SK-N-SH treated with all-trans-retinoic acid at 6 μM for 48 hours (cell line): ENCODE data around the gene XPC.

Experiments used
- ATAC-seq: fragments of 200-7000 bp; cut with Tn5 transposase; 3 replicates; pipeline ENCODE4 v1.9.1; 2020; ENCODE audit warnings: mild to moderate bottlenecking, moderate library complexity
- ARNTL ChIP-seq: fragments of 450-650 bp; formaldehyde crosslinking; IDR thresholded peaks from 2 replicates; pipeline ENCODE4 v1.5.0; 2020; ENCODE audit warnings: low read depth, mild to moderate bottlenecking, moderate library complexity, borderline replicate concordance
- BACH2 ChIP-seq: fragments of 250-450 bp; sonication (Bioruptor Pico); IDR thresholded peaks from 2 replicates; pipeline ENCODE4 v1.9.0; 2021; ENCODE audit warnings: mild to moderate bottlenecking, borderline replicate concordance
- CREB5 ChIP-seq: fragments of 250-450 bp; sonication (Bioruptor Pico); IDR thresholded peaks from 2 replicates; pipeline ENCODE4 v1.5.1; 2020; ENCODE audit warnings: low read depth, mild to moderate bottlenecking, moderate library complexity
- CSDC2 ChIP-seq: fragments of 250-450 bp; sonication (Bioruptor Pico); IDR thresholded peaks from 2 replicates; pipeline ENCODE4 v1.5.0; 2020; ENCODE audit warnings: mild to moderate bottlenecking, moderate library complexity
- ESRRG ChIP-seq: fragments of 250-450 bp; sonication (Bioruptor Pico); IDR thresholded peaks from 2 replicates; pipeline ENCODE4 v1.6.1; 2021; ENCODE audit warnings: mild to moderate bottlenecking
- ISL1 ChIP-seq: fragments of 250-450 bp; sonication (Bioruptor Pico); IDR thresholded peaks from 2 replicates; pipeline ENCODE4 v2.1.2; 2022; ENCODE audit warnings: mild to moderate bottlenecking, moderate library complexity
- PPARA ChIP-seq: fragments of 250-450 bp; sonication (Bioruptor Pico); IDR thresholded peaks from 2 replicates; pipeline ENCODE4 v1.5.0; 2020; ENCODE audit warnings: mild to moderate bottlenecking, borderline replicate concordance
- RARB ChIP-seq: fragments of 250-450 bp; sonication (Bioruptor Pico); IDR thresholded peaks from 2 replicates; pipeline ENCODE4 v1.8.0; 2021; ENCODE audit warnings: mild to moderate bottlenecking, moderate library complexity
- SNAI2 ChIP-seq: fragments of 250-450 bp; sonication (Bioruptor Pico); IDR thresholded peaks from 2 replicates; pipeline ENCODE4 v1.5.0; 2020; ENCODE audit warnings: mild to moderate bottlenecking, moderate library complexity
- ZC3H10 ChIP-seq: fragments of 250-450 bp; sonication (Bioruptor Pico); IDR thresholded peaks from 2 replicates; pipeline ENCODE4 v1.5.1; 2021; ENCODE audit warnings: mild to moderate bottlenecking, moderate library complexity
- ZFP3 ChIP-seq: fragments of 250-450 bp; sonication (Bioruptor Pico); IDR thresholded peaks from 2 replicates; pipeline ENCODE4 v1.5.0; 2020; ENCODE audit warnings: mild to moderate bottlenecking, moderate library complexity
- ZFP30 ChIP-seq: fragments of 450-650 bp; formaldehyde crosslinking; IDR thresholded peaks from 2 replicates; pipeline ENCODE4 v1.5.0; 2022; ENCODE audit warnings: mild to moderate bottlenecking, moderate library complexity
- ZNF8 ChIP-seq: fragments of 450-650 bp; formaldehyde crosslinking; IDR thresholded peaks from 2 replicates; pipeline ENCODE4 v1.5.0; 2020; ENCODE audit warnings: mild to moderate bottlenecking, moderate library complexity
- TF ChIP-seq, protein P1 (sequence below): fragments of 250-450 bp; sonication (Bioruptor Pico); IDR thresholded peaks from 2 replicates; pipeline ENCODE4 v1.5.0; 2020; ENCODE audit warnings: mild to moderate bottlenecking, moderate library complexity
- TF ChIP-seq, protein P2 (sequence below): fragments of 250-450 bp; sonication (Bioruptor Pico); IDR thresholded peaks from 2 replicates; pipeline ENCODE4 v1.8.0; 2021; ENCODE audit warnings: low read depth, mild to moderate bottlenecking, moderate library complexity, borderline replicate concordance
- TF ChIP-seq, protein P3 (sequence below): fragments of 250-450 bp; sonication (Bioruptor Pico); IDR thresholded peaks from 2 replicates; pipeline ENCODE4 v1.8.0; 2020; ENCODE audit warnings: mild to moderate bottlenecking, moderate library complexity, borderline replicate concordance
- TF ChIP-seq, protein P4 (sequence below): fragments of 250-450 bp; sonication (Bioruptor Pico); IDR thresholded peaks from 2 replicates; pipeline ENCODE4 v1.5.1; 2021; ENCODE audit warnings: mild to moderate bottlenecking, moderate library complexity

XPC gene

GRCh38 chr3:14169871-14170270, 8.5 kb downstream of the XPC start:
- no peak for ATAC-seq
- TF ChIP-seq CREB5: no peak
- no peak for TF ChIP-seq PPARA (CRISPR knock-in tag)
- TF ChIP-seq, protein P1, sequence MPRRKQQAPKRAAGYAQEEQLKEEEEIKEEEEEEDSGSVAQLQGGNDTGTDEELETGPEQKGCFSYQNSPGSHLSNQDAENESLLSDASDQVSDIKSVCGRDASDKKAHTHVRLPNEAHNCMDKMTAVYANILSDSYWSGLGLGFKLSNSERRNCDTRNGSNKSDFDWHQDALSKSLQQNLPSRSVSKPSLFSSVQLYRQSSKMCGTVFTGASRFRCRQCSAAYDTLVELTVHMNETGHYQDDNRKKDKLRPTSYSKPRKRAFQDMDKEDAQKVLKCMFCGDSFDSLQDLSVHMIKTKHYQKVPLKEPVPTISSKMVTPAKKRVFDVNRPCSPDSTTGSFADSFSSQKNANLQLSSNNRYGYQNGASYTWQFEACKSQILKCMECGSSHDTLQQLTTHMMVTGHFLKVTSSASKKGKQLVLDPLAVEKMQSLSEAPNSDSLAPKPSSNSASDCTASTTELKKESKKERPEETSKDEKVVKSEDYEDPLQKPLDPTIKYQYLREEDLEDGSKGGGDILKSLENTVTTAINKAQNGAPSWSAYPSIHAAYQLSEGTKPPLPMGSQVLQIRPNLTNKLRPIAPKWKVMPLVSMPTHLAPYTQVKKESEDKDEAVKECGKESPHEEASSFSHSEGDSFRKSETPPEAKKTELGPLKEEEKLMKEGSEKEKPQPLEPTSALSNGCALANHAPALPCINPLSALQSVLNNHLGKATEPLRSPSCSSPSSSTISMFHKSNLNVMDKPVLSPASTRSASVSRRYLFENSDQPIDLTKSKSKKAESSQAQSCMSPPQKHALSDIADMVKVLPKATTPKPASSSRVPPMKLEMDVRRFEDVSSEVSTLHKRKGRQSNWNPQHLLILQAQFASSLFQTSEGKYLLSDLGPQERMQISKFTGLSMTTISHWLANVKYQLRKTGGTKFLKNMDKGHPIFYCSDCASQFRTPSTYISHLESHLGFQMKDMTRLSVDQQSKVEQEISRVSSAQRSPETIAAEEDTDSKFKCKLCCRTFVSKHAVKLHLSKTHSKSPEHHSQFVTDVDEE (CRISPR knock-in tag): no peak
- TF ChIP-seq, protein P2, sequence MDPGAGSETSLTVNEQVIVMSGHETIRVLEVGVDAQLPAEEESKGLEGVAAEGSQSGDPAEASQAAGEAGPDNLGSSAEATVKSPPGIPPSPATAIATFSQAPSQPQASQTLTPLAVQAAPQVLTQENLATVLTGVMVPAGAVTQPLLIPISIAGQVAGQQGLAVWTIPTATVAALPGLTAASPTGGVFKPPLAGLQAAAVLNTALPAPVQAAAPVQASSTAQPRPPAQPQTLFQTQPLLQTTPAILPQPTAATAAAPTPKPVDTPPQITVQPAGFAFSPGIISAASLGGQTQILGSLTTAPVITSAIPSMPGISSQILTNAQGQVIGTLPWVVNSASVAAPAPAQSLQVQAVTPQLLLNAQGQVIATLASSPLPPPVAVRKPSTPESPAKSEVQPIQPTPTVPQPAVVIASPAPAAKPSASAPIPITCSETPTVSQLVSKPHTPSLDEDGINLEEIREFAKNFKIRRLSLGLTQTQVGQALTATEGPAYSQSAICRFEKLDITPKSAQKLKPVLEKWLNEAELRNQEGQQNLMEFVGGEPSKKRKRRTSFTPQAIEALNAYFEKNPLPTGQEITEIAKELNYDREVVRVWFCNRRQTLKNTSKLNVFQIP: no peak
- TF ChIP-seq RARB: no peak
- no peak for TF ChIP-seq ZC3H10 (CRISPR knock-in tag)
- TF ChIP-seq ESRRG (CRISPR knock-in tag): no peak
- TF ChIP-seq, protein P3, sequence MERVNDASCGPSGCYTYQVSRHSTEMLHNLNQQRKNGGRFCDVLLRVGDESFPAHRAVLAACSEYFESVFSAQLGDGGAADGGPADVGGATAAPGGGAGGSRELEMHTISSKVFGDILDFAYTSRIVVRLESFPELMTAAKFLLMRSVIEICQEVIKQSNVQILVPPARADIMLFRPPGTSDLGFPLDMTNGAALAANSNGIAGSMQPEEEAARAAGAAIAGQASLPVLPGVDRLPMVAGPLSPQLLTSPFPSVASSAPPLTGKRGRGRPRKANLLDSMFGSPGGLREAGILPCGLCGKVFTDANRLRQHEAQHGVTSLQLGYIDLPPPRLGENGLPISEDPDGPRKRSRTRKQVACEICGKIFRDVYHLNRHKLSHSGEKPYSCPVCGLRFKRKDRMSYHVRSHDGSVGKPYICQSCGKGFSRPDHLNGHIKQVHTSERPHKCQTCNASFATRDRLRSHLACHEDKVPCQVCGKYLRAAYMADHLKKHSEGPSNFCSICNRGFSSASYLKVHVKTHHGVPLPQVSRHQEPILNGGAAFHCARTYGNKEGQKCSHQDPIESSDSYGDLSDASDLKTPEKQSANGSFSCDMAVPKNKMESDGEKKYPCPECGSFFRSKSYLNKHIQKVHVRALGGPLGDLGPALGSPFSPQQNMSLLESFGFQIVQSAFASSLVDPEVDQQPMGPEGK (CRISPR knock-in tag): no peak
- TF ChIP-seq, protein P4, sequence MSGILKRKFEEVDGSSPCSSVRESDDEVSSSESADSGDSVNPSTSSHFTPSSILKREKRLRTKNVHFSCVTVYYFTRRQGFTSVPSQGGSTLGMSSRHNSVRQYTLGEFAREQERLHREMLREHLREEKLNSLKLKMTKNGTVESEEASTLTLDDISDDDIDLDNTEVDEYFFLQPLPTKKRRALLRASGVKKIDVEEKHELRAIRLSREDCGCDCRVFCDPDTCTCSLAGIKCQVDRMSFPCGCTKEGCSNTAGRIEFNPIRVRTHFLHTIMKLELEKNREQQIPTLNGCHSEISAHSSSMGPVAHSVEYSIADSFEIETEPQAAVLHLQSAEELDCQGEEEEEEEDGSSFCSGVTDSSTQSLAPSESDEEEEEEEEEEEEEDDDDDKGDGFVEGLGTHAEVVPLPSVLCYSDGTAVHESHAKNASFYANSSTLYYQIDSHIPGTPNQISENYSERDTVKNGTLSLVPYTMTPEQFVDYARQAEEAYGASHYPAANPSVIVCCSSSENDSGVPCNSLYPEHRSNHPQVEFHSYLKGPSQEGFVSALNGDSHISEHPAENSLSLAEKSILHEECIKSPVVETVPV (CRISPR knock-in tag): no peak
- no peak for TF ChIP-seq ISL1 (CRISPR knock-in tag)
- no peak for TF ChIP-seq ARNTL (CRISPR knock-in tag)
- TF ChIP-seq SNAI2 (CRISPR knock-in tag): no peak
- TF ChIP-seq ZFP3: no peak

- ATAC-seq: no peak
- TF ChIP-seq ISL1 (CRISPR knock-in tag): no peak
- no peak for TF ChIP-seq ZNF8 (CRISPR knock-in tag)
- TF ChIP-seq PPARA (CRISPR knock-in tag): no peak
- TF ChIP-seq, protein P4 (CRISPR knock-in tag): no peak
- TF ChIP-seq RARB: no peak
- no peak for TF ChIP-seq BACH2 (CRISPR knock-in tag)
- TF ChIP-seq ARNTL (CRISPR knock-in tag): no peak
- TF ChIP-seq, protein P3 (CRISPR knock-in tag): no peak
- no peak for TF ChIP-seq CSDC2 (CRISPR knock-in tag)
- TF ChIP-seq CREB5: no peak
- TF ChIP-seq ZFP30 (CRISPR knock-in tag): no peak
- no peak for TF ChIP-seq ZFP3
- TF ChIP-seq, protein P2: no peak
Observed at GRCh38 chr3:14169435-14169834, 9.0 kb downstream of the XPC start.
